ENCODE measurements around the gene SHOC2. TPM values are rescaled to one million over a fixed set of nuclear protein-coding genes. Genes with fewer than 3 reads are reported as not detected.

SHOC2 gene
- total and polyA plus RNA-seq, 2 experiments from 2014 or later: 64.6 to 67.7 TPM

DNA sequence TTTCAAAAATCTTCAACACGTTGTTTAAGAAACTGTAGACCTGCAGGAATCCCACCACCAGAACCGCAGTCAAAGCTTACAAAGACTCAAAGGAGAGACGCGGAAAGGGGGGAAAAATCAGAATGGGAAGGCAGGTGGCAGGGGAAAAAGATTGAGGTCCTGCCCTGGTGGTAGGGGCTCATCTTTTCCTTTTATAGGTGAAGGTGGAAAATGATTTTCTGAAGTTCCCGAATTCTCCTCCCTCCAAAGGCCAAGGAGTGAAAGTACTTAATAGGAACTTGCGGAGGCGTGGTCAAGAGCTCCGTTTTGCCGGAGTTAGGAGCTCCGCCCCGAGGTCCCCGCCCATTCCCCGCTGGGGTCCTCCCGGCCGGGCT is 1.1 kb upstream of the SHOC2 start:
- H3K27me3 ChIP-seq (replicated peaks; ENCODE audit: insufficient read depth): no peaks in the 10 kb centered on the region
- TF ChIP-seq EZH2 (IDR thresholded peaks at IDR 0.05; ENCODE audit: insufficient read depth, poor library complexity, severe bottlenecking): no peak
- TF ChIP-seq EZH2phosphoT487 (IDR thresholded peaks at IDR 0.05; ENCODE audit: insufficient read depth, low read depth): no peak
- H3K4me3 ChIP-seq: peak overlapping the region; percentile 87
- H3K36me3 ChIP-seq (ENCODE audit: low read depth): no peaks in the 10 kb centered on the region
- 0 out of 2 replicates have a peak, but pooled peaks cover 10% of the 10 kb centered on the region for H4K20me1 ChIP-seq (ENCODE audit: insufficient read depth)
- H3K9me3 ChIP-seq (ENCODE audit: low read depth): no peaks in the 10 kb centered on the region
- peaks cover 41% of the 10 kb centered on the region for H3F3A ChIP-seq (ENCODE audit: insufficient read depth)
- H3K9ac ChIP-seq: peak overlapping the region; percentile 97
- H3K79me2 ChIP-seq (ENCODE audit: insufficient read depth): peaks cover 34% of the 10 kb centered on the region
- H3K27ac ChIP-seq: peak overlapping the region; percentile 99
- DNase-seq: peak; percentile 99
- peak overlapping the region; percentile 92 for H3K4me2 ChIP-seq (ENCODE audit: unreplicated experiment)
- no peaks in the 10 kb centered on the region for H3K9me2 ChIP-seq (ENCODE audit: insufficient read depth)
- in situ Hi-C loops (cut with MboI): no loop called here
- WGBS, 2 experiments (ENCODE audit: low coverage in 1 of 2, low lambda C conversion rate in 2 of 2, missing lambda C conversion rate in 2 of 2): 0 to 3% methylated on average over 6 to 15 of the region's 15 CpGs
- peaks cover 65% of the 10 kb centered on the region for H3K4me1 ChIP-seq (ENCODE audit: insufficient read depth)
- H2AFZ ChIP-seq: peak overlapping the region; percentile 86

DNA sequence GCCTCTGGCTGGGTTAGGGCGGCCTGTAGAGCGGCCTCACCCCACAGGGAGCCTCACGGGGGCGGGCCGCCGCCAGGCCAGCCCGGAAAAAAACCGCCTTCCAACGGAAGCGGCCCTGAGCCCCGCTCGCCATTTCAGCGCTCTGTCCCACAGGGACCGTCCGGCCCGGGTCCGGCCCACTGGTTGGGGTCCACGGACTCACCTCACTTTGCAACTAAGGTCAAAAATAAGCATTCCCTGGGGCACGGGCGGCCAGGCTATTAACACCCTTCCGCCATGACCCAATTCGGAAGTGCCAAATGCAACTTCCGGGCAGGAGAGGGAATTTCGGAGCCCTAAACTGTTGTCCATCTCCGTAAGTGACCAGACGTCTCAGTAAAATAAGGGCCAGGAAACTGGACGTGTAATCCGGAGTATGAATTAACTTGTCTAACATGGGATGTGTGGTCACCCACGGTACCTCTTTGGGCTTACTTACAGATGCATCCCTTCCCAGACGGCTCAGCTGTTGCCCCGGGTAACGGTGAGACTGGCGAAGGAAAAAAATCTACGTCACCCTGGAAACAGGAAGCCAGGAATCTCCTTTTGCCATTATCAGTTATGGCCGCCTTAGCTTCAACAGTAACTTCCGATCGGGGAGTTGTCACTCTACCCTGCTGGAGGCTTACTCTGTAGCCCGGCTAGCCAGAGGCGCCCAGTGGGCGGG is 608 bp upstream of the SHOC2 start, which contains the start of gene BBIP1:
Gene BBIP1 (minus strand): TSS at position 538 of the 706 bp plus-strand sequence. CDS start 1,023 bp downstream, outside the sequence.
- no peak for TF ChIP-seq EZH2phosphoT487 (IDR thresholded peaks at IDR 0.05; ENCODE audit: insufficient read depth, low read depth)
- no peak for TF ChIP-seq EZH2 (IDR thresholded peaks at IDR 0.05; ENCODE audit: insufficient read depth, poor library complexity, severe bottlenecking)
- H2AFZ ChIP-seq: peak within 1 kb of the TSS; percentile 86
- H3K4me1 ChIP-seq (ENCODE audit: insufficient read depth): peaks cover 64% of the 10 kb centered on the region
- no peaks in the 10 kb centered on the region for H3K27me3 ChIP-seq (replicated peaks; ENCODE audit: insufficient read depth)
- H3F3A ChIP-seq (ENCODE audit: insufficient read depth): peaks cover 36% of the 10 kb centered on the region
- H4K20me1 ChIP-seq (ENCODE audit: insufficient read depth): 0 out of 2 replicates have a peak, but pooled peaks cover 10% of the 10 kb centered on the region
- H3K36me3 ChIP-seq (ENCODE audit: low read depth): no peaks in the 10 kb centered on the region
- H3K9ac ChIP-seq: peak within 1 kb of the TSS; percentile 97
- H3K79me2 ChIP-seq (ENCODE audit: insufficient read depth): peaks cover 39% of the 10 kb centered on the region
- no peaks in the 10 kb centered on the region for H3K9me3 ChIP-seq (ENCODE audit: low read depth)
- H3K4me2 ChIP-seq (ENCODE audit: unreplicated experiment): peak within 1 kb of the TSS; percentile 93
- in situ Hi-C loops (cut with MboI): no loop called here
- peak; percentile 100 for DNase-seq
- peak within 1 kb of the TSS; percentile 87 for H3K4me3 ChIP-seq
- 1% methylated on average over 34 to 40 of the region's 40 CpGs for WGBS, 2 experiments (ENCODE audit: low coverage in 1 of 2, low lambda C conversion rate in 2 of 2, missing lambda C conversion rate in 2 of 2)
- no peaks in the 10 kb centered on the region for H3K9me2 ChIP-seq (ENCODE audit: insufficient read depth)
- H3K27ac ChIP-seq: peak within 1 kb of the TSS; percentile 99

DNA sequence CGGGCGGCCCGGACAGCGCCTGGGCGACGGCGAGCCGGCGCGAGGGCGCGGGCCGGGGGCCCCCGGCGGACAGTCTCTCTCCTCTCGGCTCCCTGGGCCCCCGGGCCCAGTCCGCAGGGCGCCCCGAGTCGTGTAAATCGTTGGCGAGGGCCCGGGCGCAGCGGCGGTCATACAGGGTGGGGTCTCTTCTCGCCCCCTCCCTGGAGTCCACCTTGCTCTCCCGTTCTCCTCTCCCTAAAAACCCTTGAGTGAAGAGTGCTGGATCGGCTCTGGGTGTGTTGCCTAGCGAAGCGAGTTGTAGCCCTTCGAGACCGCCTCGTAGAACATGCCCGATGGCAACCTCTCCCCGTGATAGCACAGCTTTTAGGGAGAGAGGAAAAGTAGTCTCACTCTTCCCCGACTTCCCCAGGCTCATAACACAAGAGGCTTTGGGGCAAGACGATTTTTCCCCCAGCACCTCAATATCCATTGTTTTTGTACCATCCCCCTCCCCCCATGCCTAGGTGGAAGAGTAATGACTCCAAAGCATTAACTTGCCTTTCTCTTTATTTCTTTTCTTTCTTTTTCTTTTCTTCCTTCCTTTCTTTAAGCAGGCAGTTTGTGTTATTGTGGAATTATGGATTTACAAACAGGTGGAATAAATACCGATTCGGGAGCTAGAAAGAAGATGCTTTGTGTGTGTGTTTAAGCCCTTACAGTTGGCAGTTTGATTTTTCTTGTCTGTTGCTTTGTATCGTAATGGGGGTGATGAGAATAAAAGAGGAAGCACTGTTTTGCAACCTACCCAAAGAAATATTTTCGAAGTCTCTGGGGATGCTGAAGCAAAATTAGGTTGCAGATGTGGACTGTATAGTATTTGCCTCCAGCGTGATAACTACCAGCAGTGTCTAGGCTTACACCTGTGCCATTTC is 822 bp downstream of the SHOC2 start:
- peak overlapping the region; percentile 93 for H3K4me2 ChIP-seq (ENCODE audit: unreplicated experiment)
- peaks cover 28% of the 10 kb centered on the region for H3F3A ChIP-seq (ENCODE audit: insufficient read depth)
- peak overlapping the region; percentile 60 for H2AFZ ChIP-seq
- DNase-seq: peak; percentile 63
- H3K9ac ChIP-seq: peak overlapping the region; percentile 92
- H3K9me2 ChIP-seq (ENCODE audit: insufficient read depth): no peaks in the 10 kb centered on the region
- TF ChIP-seq EZH2 (IDR thresholded peaks at IDR 0.05; ENCODE audit: insufficient read depth, poor library complexity, severe bottlenecking) (no peak), EZH2phosphoT487 (IDR thresholded peaks at IDR 0.05; ENCODE audit: insufficient read depth, low read depth) (no peak)
- peaks cover 54% of the 10 kb centered on the region for H3K79me2 ChIP-seq (ENCODE audit: insufficient read depth)
- H4K20me1 ChIP-seq (ENCODE audit: insufficient read depth): 0 out of 2 replicates have a peak, but pooled peaks cover 10% of the 10 kb centered on the region
- 1% methylated on average over 20 to 28 of the region's 44 CpGs for WGBS, 2 experiments (ENCODE audit: low coverage in 1 of 2, low lambda C conversion rate in 2 of 2, missing lambda C conversion rate in 2 of 2)
- H3K36me3 ChIP-seq (ENCODE audit: low read depth): no peaks in the 10 kb centered on the region
- H3K9me3 ChIP-seq (ENCODE audit: low read depth): no peaks in the 10 kb centered on the region
- in situ Hi-C loops (cut with MboI): no loop called here
- peaks cover 55% of the 10 kb centered on the region for H3K4me1 ChIP-seq (ENCODE audit: insufficient read depth)
- peak overlapping the region; percentile 84 for H3K4me3 ChIP-seq
- no peaks in the 10 kb centered on the region for H3K27me3 ChIP-seq (replicated peaks; ENCODE audit: insufficient read depth)
- peak overlapping the region; percentile 82 for H3K27ac ChIP-seq

DNA sequence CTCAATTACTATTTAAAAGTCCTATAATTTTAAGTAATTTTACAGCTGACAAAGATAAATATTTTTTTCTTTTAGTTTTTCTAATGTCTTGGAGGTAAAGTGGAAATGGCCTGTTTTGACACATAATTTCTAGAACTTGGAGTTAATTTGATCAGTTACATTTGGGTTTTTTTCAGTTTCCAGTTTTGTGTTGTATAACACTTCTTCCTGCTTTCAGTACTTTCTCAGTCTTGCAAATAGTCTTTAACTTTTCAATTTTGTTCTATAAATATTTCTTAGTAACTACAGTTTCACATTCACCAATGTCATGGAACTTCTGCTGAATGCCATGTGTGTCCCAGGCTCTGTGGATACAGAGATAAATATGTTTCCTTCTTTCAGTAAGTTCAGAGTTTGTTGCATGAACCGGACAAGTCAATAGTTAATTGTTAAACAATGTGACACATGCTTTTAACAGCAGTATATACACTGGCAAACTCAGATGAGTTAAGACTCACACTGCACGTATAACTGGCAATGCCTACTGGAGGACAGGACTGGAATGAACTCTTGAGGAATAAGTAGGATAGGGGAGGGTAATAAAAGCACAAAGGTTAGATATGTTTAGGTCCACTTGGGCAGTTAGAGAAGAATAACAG is 4.6 kb downstream of the SHOC2 start:
- 33 to 39% methylated on average over 2 of the region's 2 CpGs for WGBS, 2 experiments (ENCODE audit: low coverage in 1 of 2, low lambda C conversion rate in 2 of 2, missing lambda C conversion rate in 2 of 2)
- Histone ChIP-seq H4K20me1 (ENCODE audit: insufficient read depth) (peaks cover 31% of the 10 kb centered on the region), H3K9me3 (ENCODE audit: low read depth) (no peaks in the 10 kb centered on the region), H3K4me2 (ENCODE audit: unreplicated experiment) (peak overlapping the region; percentile 8), H3K27ac (no peak overlapping the region), H3K4me3 (no peak overlapping the region), H2AFZ (no peak overlapping the region), H3K36me3 (ENCODE audit: low read depth) (no peaks in the 10 kb centered on the region), H3K9ac (no peak overlapping the region), H3K9me2 (ENCODE audit: insufficient read depth) (no peaks in the 10 kb centered on the region), H3F3A (ENCODE audit: insufficient read depth) (peaks cover 10% of the 10 kb centered on the region), H3K27me3 (replicated peaks; ENCODE audit: insufficient read depth) (no peaks in the 10 kb centered on the region), H3K4me1 (ENCODE audit: insufficient read depth) (peaks cover 30% of the 10 kb centered on the region), H3K79me2 (ENCODE audit: insufficient read depth) (peaks cover 91% of the 10 kb centered on the region)
- TF ChIP-seq EZH2phosphoT487 (IDR thresholded peaks at IDR 0.05; ENCODE audit: insufficient read depth, low read depth): no peak
- TF ChIP-seq EZH2 (IDR thresholded peaks at IDR 0.05; ENCODE audit: insufficient read depth, poor library complexity, severe bottlenecking): no peak
- in situ Hi-C loops (cut with MboI): no loop called here
- DNase-seq: peak; percentile 25

Data from GM23248 (cell line).